ENCODE measurements around the gene SPTBN4.

Gene SPTBN4

DNA sequence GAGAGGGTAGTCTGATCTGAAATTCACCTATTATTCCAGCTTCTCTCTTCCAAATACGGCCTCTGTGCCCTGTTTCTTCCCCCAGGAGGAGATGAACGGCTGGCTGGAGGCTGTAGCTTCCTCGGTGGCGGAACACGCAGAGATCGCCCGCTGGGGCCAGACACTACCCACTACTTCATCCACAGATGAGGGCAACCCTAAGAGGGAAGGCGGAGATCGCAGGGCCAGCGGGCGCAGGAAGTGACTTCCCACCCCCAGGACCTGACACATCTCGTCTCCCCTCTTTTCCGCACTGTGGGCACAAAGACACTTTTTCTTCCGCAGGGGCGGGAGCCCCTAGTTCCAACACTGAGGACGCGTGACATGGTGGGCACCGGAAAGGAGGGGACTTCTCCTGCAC is 108.5 kb downstream of the SPTBN4 start:
- DNase-seq: no peak
- Histone ChIP-seq H3K27ac (no peak overlapping the region), H3K36me3 (peaks cover 10% of the 10 kb centered on the region), H3K9me3 (ENCODE audit: severe bottlenecking) (no peaks in the 10 kb centered on the region), H3K4me3 (ENCODE audit: low read depth, low read length) (no peak overlapping the region), H3K27me3 (ENCODE audit: insufficient read depth, low read depth, severe bottlenecking) (no peaks in the 10 kb centered on the region)
- TF ChIP-seq, protein P1, sequence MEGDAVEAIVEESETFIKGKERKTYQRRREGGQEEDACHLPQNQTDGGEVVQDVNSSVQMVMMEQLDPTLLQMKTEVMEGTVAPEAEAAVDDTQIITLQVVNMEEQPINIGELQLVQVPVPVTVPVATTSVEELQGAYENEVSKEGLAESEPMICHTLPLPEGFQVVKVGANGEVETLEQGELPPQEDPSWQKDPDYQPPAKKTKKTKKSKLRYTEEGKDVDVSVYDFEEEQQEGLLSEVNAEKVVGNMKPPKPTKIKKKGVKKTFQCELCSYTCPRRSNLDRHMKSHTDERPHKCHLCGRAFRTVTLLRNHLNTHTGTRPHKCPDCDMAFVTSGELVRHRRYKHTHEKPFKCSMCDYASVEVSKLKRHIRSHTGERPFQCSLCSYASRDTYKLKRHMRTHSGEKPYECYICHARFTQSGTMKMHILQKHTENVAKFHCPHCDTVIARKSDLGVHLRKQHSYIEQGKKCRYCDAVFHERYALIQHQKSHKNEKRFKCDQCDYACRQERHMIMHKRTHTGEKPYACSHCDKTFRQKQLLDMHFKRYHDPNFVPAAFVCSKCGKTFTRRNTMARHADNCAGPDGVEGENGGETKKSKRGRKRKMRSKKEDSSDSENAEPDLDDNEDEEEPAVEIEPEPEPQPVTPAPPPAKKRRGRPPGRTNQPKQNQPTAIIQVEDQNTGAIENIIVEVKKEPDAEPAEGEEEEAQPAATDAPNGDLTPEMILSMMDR (IDR thresholded peaks at IDR 0.05; ENCODE audit: low read depth, low read length): no peak

DNA sequence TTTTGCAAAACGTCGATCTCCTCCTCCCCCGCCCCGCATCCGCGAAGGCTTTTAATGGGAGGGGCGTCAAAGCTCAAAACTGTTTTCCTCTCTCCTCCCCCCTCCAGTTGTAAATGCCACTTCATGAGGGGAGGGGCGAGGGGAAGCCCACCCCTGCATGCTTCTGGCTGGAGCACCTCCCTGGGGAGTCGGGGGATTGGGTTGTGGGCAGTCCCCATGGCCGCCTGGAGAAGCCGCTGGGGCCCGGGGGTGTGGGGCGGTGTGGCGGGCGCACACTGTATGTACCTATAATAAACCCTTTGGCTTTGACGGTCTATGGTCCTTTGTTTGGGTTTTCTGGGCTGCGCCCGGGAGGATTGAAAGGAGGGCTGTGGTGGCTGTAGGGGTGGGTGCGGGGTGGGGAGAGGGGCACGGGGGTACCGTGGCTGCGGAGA is 109.4 kb downstream of the SPTBN4 start:
- peak overlapping the region; percentile 88 for H3K27ac ChIP-seq
- TF ChIP-seq, protein P1 (IDR thresholded peaks at IDR 0.05; ENCODE audit: low read depth, low read length): no peak
- peaks cover 18% of the 10 kb centered on the region for H3K36me3 ChIP-seq
- H3K9me3 ChIP-seq (ENCODE audit: severe bottlenecking): no peaks in the 10 kb centered on the region
- H3K27me3 ChIP-seq (ENCODE audit: insufficient read depth, low read depth, severe bottlenecking): no peaks in the 10 kb centered on the region
- peak overlapping the region; percentile 90 for H3K4me3 ChIP-seq (ENCODE audit: low read depth, low read length)
- DNase-seq: no peak

DNA sequence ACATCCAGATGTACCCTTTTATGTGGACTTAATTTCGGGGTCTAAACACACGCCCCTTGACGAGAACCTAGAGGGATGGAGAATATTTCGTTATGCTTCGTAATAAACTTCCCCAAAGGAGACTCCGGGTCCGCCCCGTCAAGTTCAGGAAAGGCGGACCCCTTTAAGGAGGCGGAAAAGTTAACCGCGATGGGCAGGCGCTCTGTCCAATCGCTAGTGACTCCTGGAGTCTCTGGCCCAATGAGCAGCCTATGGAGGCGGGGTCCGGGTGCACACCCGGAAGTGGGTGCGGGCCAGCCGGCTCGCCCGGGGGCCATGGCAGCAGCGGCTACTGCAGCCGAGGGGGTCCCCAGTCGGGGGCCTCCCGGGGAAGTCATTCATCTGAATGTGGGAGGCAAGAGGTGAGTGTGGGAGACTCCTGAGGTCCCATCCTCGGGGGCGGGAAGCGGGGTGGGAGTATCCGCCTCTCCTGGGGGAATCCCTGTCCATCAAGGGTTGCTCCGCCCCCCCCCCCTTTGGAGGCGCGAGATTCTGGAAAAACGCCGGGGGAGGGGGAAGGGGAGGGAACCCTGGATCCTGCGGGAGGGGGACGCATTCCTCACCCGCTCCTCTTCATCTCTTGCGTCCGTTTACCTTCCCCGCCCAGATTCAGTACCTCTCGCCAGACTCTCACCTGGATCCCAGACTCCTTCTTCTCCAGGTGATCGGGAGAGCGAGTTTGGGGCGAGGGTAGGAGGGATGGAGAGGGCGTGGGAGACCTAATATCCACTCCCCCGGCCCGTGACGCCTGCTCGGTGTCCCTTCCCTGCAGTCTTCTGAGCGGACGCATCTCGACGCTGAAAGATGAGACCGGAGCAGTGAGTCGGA is 110.0 kb downstream of the SPTBN4 start, which contains the start of gene SHKBP1:
Gene SHKBP1 (plus strand): TSS at position 289 of the 867 bp plus-strand sequence. CDS start 27 bp downstream, at position 316.
- DNase-seq: peak; percentile 93
- Histone ChIP-seq H3K27ac (peak within 1 kb of the TSS; percentile 88), H3K27me3 (ENCODE audit: insufficient read depth, low read depth, severe bottlenecking) (no peaks in the 10 kb centered on the region), H3K36me3 (peaks cover 19% of the 10 kb centered on the region), H3K4me3 (ENCODE audit: low read depth, low read length) (peak within 1 kb of the TSS; percentile 90), H3K9me3 (ENCODE audit: severe bottlenecking) (no peaks in the 10 kb centered on the region)
- TF ChIP-seq, protein P1 (IDR thresholded peaks at IDR 0.05; ENCODE audit: low read depth, low read length): no peak

DNA sequence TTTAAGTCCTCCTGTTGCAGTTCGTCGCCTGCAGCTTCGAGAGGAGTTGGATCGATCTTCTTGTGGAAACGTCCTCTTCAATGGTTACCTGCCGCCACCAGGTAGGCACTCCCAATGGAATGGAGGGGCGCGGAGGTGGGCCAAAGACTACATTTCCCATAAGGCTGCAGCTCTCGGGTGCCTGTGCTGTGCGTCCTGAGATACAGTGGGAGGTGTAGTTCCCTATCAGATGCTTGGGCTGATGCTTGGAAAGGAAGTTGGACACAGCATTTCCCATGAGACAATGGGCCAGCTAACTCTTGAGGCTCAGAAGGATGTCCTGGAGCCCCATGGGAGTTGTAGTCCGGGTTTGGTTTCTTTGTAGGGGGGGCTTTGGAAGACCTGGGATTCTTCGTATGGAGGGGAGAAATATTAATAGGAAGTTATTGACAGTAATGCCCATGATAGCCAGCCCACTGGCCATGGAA is 111.7 kb downstream of the SPTBN4 start:
- TF ChIP-seq, protein P1 (IDR thresholded peaks at IDR 0.05; ENCODE audit: low read depth, low read length): no peak
- Histone ChIP-seq H3K9me3 (ENCODE audit: severe bottlenecking) (no peaks in the 10 kb centered on the region), H3K36me3 (peaks cover 19% of the 10 kb centered on the region), H3K27ac (no peak overlapping the region), H3K4me3 (ENCODE audit: low read depth, low read length) (no peak overlapping the region), H3K27me3 (ENCODE audit: insufficient read depth, low read depth, severe bottlenecking) (no peaks in the 10 kb centered on the region)
- DNase-seq: peak; percentile 43

DNA sequence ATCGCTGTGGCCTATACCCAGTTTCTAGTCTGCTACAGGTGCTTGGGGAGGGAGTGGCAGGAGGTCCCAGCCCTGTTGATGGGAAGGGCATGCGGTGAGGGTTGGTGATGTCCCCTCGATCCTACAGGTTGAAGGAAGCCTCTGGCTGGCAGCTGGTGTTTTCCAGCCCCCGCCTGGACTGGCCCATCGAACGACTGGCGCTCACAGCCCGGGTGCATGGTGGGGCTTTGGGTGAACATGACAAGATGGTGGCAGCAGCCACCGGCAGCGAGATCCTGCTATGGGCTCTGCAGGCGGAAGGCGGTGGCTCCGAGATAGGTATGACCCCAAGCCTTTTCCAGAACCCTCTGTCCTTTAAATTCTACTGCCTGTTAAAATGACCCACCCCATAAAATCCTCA is 113.8 kb downstream of the SPTBN4 start:
- Histone ChIP-seq H3K4me3 (ENCODE audit: low read depth, low read length) (no peak overlapping the region), H3K9me3 (ENCODE audit: severe bottlenecking) (no peaks in the 10 kb centered on the region), H3K27me3 (ENCODE audit: insufficient read depth, low read depth, severe bottlenecking) (no peaks in the 10 kb centered on the region), H3K27ac (no peak overlapping the region), H3K36me3 (peaks cover 25% of the 10 kb centered on the region)
- DNase-seq: no peak
- TF ChIP-seq, protein P1 (IDR thresholded peaks at IDR 0.05; ENCODE audit: low read depth, low read length): no peak
